Heart left ventricle (tissue), 16 donors: ENCODE results near the gene PDE7B. TPM values are rescaled to one million over a fixed set of nuclear protein-coding genes. Genes with fewer than 3 reads are reported as not detected.

Experiments
- ATAC-seq, 4 donors: fragments of 200-7000 bp; cut with Tn5 transposase; one replicate each; pipeline ENCODE4 v1.9.1; 2020 to 2022; ENCODE audit warnings: moderate library complexity in 4 of 4, mild to moderate bottlenecking in 3 of 4, moderate number of reproducible peaks in 1 of 4
- DNase-seq, 5 donors: peaks; one replicate each; pipeline ENCODE4 v3.0.0-alpha.2; 2020
- H3K27ac ChIP-seq, 12 donors: fragments of 200-600 bp; sonication (generic) in 4 of 12; one replicate each; pipeline versions ENCODE4 v1.5.0 to v1.8.0; 2016 to 2022; ENCODE audit warnings: mild to moderate bottlenecking in 2 of 12
- H3K27me3 ChIP-seq, 9 donors: fragments of 200-600 bp; sonication (generic) in 2 of 9; one replicate each; pipeline versions ENCODE4 v1.5.1 to v1.8.0; 2016 to 2022; ENCODE audit warnings: mild to moderate bottlenecking in 3 of 9
- H3K36me3 ChIP-seq, 9 donors: fragments of 200-600 bp; sonication (generic) in 2 of 9; one replicate each; pipeline versions ENCODE4 v1.5.0 to v1.8.0; 2018 to 2022; ENCODE audit warnings: mild to moderate bottlenecking in 2 of 9
- H3K4me1 ChIP-seq, 12 donors: fragments of 200-600 bp; sonication (generic) in 4 of 12; one replicate each; pipeline versions ENCODE4 v1.5.0 to v1.8.0; 2016 to 2022; ENCODE audit warnings: mild to moderate bottlenecking in 3 of 12
- H3K4me3 ChIP-seq, 12 donors: fragments of 200-600 bp; sonication (generic) in 4 of 12; one replicate each; pipeline versions ENCODE4 v1.5.0 to v1.8.0; 2017 to 2022; ENCODE audit warnings: mild to moderate bottlenecking in 9 of 12, moderate library complexity in 4 of 12
- H3K9me3 ChIP-seq, 12 donors: fragments of 200-600 bp; sonication (generic) in 4 of 12; one replicate each; pipeline versions ENCODE4 v1.5.0 to v1.8.0; 2016 to 2022; ENCODE audit warnings: mild to moderate bottlenecking in 1 of 12
- POLR2A ChIP-seq, 2 donors: fragments of 450-650 bp; IDR thresholded peaks; one replicate each; pipeline ENCODE4 v1.6.1; 2017; ENCODE audit warnings: antibody characterized with exemption in 2 of 2, mild to moderate bottlenecking in 2 of 2, moderate library complexity in 2 of 2
- WGBS, 4 donors: extraction: QIAGEN DNeasy Blood & Tissue Kit in 2 of 4; methylation state at CpG; one replicate each; pipeline versions ENCODE4 v1.1.5 to v1.1.7; 2013 to 2018; 5-methylcytosine and 5-hydroxymethylcytosine counted together
- intact Hi-C, 10 donors: fragments of 100-400 bp; cut with DNase I; formaldehyde crosslinking; loops; one replicate each; pipeline versions ENCODE4 v1.11.1 to v1.14.2; 2022
- polyA plus RNA-seq, 2 donors: library from polyadenylated mRNA; stranded (reverse); fragments of 200-250 nt; gene quantifications; one replicate each; pipeline ENCODE4 v1.2.3, GENCODE V29; 2013
- total RNA-seq, 9 donors: library from RNA; depleted of rRNA in 2 of 9; stranded (reverse); fragments of >200 nt in 2 of 9; fragmentation: NEBNext Ultra II Directional in 3 of 9; extraction: Animal tissue kit (Norgen Biotek cat#: 25700) in 3 of 9; gene quantifications; one replicate each; pipeline versions ENCODE4 v1.1.0 to v1.2.4, GENCODE V29; 2016 to 2023
- TF ChIP-seq, protein P1 (sequence below), 12 donors: fragments of 200-600 bp; sonication (generic) in 4 of 12; IDR thresholded peaks; one replicate each; pipeline versions ENCODE4 v1.5.0 to v1.8.0; 2018 to 2022; ENCODE audit warnings: antibody characterized with exemption in 12 of 12, mild to moderate bottlenecking in 5 of 12
- donor health status: ischemic (EF 13 %, LVEDD 7.1; RV severe dilation, severe dysfunction).
- donor health status: healthy with polysubstance abuse.
- donor health status: DM: no; HTN: yes; CAD: no.
- donor health status: DM: no; HTN: no; CAD: no.
- donor health status: ischemic (EF 25% LVEDD 6.9; RV normal size, moderate dysfunction).
- donor health status: ischemic (EF 25% LVEDD 5.7; RV mildly dilated, moderate dysfunction).
- donor health status: healthy.
- donor health status: DM: yes; HTN: yes; CAD: no.
- donor health status: ischemic (EF 35%, LVEDD 5.7; RV mildly dilated, moderate dysfunction).
- donor health status: nonischemic (EF 11% LVEDD 7.7; RV severe dilation, severe dysfunction).
- donor health status: DM: yes; HTN: yes; CAD: no.
- donor health status: PGD.
- donor health status: ischemic (EF 29% LVEDD 5.4; RV normal size, mild dysfunction).
- donor health status: nonischemic (EF 23%, LVEDD 6.1; RV moderate dilation, normal function).

Gene PDE7B
- total and polyA plus RNA-seq, 11 donors: 4.4 to 29.1 (median 9.0) TPM

- peaks cover 0 to 18% (median 7%) of the 10 kb centered on the region in 12 donors for H3K4me1 ChIP-seq
- H3K36me3 ChIP-seq: no peaks in the 10 kb centered on the region
- intact Hi-C loops: no loop called here
- no peak for DNase-seq
- TF ChIP-seq POLR2A (IDR thresholded peaks at IDR 0.05): no peak
- TF ChIP-seq, protein P1, sequence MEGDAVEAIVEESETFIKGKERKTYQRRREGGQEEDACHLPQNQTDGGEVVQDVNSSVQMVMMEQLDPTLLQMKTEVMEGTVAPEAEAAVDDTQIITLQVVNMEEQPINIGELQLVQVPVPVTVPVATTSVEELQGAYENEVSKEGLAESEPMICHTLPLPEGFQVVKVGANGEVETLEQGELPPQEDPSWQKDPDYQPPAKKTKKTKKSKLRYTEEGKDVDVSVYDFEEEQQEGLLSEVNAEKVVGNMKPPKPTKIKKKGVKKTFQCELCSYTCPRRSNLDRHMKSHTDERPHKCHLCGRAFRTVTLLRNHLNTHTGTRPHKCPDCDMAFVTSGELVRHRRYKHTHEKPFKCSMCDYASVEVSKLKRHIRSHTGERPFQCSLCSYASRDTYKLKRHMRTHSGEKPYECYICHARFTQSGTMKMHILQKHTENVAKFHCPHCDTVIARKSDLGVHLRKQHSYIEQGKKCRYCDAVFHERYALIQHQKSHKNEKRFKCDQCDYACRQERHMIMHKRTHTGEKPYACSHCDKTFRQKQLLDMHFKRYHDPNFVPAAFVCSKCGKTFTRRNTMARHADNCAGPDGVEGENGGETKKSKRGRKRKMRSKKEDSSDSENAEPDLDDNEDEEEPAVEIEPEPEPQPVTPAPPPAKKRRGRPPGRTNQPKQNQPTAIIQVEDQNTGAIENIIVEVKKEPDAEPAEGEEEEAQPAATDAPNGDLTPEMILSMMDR (IDR thresholded peaks at IDR 0.05): no peak
- no peaks in the 10 kb centered on the region for H3K27me3 ChIP-seq
- H3K9me3 ChIP-seq: peaks cover 0 to 5% (median 0%) of the 10 kb centered on the region in 12 donors
- peak in 1 of 4 donors; percentile 33 for ATAC-seq
- no peak overlapping the region for H3K4me3 ChIP-seq
- peak overlapping the region in 7 of 12 donors; percentile 6 to 69 (median 55) for H3K27ac ChIP-seq
- WGBS, 4 donors: 93 to 97% (median 94%) methylated on average over 4 of the region's 4 CpGs
Observed at GRCh38 chr6:135869857-135870256, 18.4 kb downstream of the PDE7B start.

DNA sequence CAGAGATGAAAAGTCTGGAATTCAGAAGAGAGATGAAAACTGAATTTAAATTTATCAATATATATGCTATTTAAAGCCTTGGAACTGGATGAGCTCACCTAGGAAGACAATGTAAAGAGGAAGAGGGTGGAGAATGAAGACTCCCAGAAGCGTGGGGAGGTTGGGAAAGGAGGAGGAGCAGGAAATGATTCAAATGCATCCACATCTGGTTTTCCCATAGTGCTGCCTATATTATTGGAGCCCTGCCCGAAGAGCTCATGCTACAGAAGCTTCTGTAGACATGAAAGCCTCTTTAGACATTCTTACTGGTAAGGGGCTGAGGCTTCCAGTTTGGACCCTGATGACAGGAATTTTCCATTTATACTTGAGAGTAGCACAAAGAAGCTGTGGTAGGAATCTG, 19.2 kb downstream of the PDE7B start:
- peak overlapping the region in 9 of 12 donors; percentile 6 to 69 (median 53) for H3K27ac ChIP-seq
- TF ChIP-seq, protein P1 (IDR thresholded peaks at IDR 0.05): no peak
- TF ChIP-seq POLR2A (IDR thresholded peaks at IDR 0.05): no peak
- peaks cover 0 to 18% (median 8%) of the 10 kb centered on the region in 12 donors for H3K4me1 ChIP-seq
- H3K27me3 ChIP-seq: no peaks in the 10 kb centered on the region
- DNase-seq: no peak
- H3K36me3 ChIP-seq: no peaks in the 10 kb centered on the region
- H3K9me3 ChIP-seq: no peaks in the 10 kb centered on the region
- intact Hi-C loops: no loop called here
- WGBS, 4 donors: 30 to 56% (median 47%) methylated on average over 2 of the region's 2 CpGs
- H3K4me3 ChIP-seq: no peak overlapping the region
- ATAC-seq: peak in 2 of 4 donors; percentile 40 to 76

GRCh38 chr6:135871296-135871695, 19.8 kb downstream of the PDE7B start:
- 82 to 94% (median 90%) methylated on average over 1 of the region's 1 CpG for WGBS, 4 donors
- peaks cover 0 to 20% (median 10%) of the 10 kb centered on the region in 12 donors for H3K4me1 ChIP-seq
- H3K4me3 ChIP-seq: no peak overlapping the region
- intact Hi-C loops: no loop called here
- TF ChIP-seq, protein P1 (IDR thresholded peaks at IDR 0.05): no peak
- TF ChIP-seq POLR2A (IDR thresholded peaks at IDR 0.05): no peak
- no peak for DNase-seq
- no peaks in the 10 kb centered on the region for H3K27me3 ChIP-seq
- H3K9me3 ChIP-seq: no peaks in the 10 kb centered on the region
- H3K36me3 ChIP-seq: no peaks in the 10 kb centered on the region
- H3K27ac ChIP-seq: peak overlapping the region in 9 of 12 donors; percentile 6 to 69 (median 53)
- ATAC-seq: peak in 2 of 4 donors; percentile 29 to 41

DNA sequence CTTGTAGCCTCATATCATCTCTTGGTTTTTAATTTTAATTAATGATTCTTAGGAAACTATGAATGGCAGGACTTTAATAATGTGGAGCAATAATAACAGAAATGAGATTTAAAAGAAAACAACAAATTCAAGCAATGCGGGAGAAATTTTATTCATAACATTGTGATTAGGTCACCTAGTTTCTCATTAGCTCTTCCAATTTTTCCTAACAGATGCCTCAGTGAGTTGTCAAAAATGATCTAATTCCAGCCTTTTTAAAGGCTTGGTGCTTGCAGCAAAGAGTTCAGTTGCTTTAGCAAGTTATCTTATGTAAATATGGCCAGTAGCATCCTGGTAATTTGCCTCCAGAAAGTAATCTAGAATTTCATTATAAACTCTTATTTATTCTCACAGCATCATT, 20.4 kb downstream of the PDE7B start:
- TF ChIP-seq, protein P1 (IDR thresholded peaks at IDR 0.05): no peak
- TF ChIP-seq POLR2A (IDR thresholded peaks at IDR 0.05): no peak
- 71 to 83% (median 74%) methylated on average over 1 of the region's 1 CpG for WGBS, 4 donors
- no peaks in the 10 kb centered on the region for H3K36me3 ChIP-seq
- H3K27ac ChIP-seq: peak overlapping the region in 8 of 12 donors; percentile 0 to 61 (median 47)
- DNase-seq (no peak), ATAC-seq (peak in 1 of 4 donors; percentile 44)
- H3K27me3 ChIP-seq: no peaks in the 10 kb centered on the region
- intact Hi-C loops: no loop called here
- H3K9me3 ChIP-seq: no peaks in the 10 kb centered on the region
- peaks cover 0 to 20% (median 9%) of the 10 kb centered on the region in 12 donors for H3K4me1 ChIP-seq
- no peak overlapping the region for H3K4me3 ChIP-seq
